CD4-positive, alpha-beta T cell treated with Interleukin-10 for 1 hour (primary cell): ENCODE measurements around the gene PHKB.
A peak's percentile ranks its signal among the peaks of the same experiment; 100 is the strongest.
"Not testable (repeated sequence)": the region's sequence is repeated elsewhere in the genome, so short reads cannot be mapped to it uniquely, and the experiment has no call there.

ENCODE experiments used
- DNase-seq: peaks from one replicate; pipeline ENCODE4 v3.0.0-alpha.2; 2020

PHKB gene

GRCh38 chr16:47511882-47512281 lies 50.8 kb downstream of the PHKB start:
- no peak for DNase-seq

- DNase-seq: no peak
Observed at GRCh38 chr16:47519037-47519436, 57.9 kb downstream of the PHKB start.

- DNase-seq: no peak
Observed at GRCh38 chr16:47519546-47519945, 58.4 kb downstream of the PHKB start.

- DNase-seq: no peak
Observed at GRCh38 chr16:47519996-47520679, 59.0 kb downstream of the PHKB start.

GRCh38 chr16:47523342-47524006 lies 62.3 kb downstream of the PHKB start:
- no peak for DNase-seq

GRCh38 chr16:47524007-47524405 lies 62.9 kb downstream of the PHKB start:
- DNase-seq: no peak

GRCh38 chr16:47528431-47528830 lies 67.3 kb downstream of the PHKB start:
- no peak for DNase-seq

- no peak for DNase-seq
Observed at GRCh38 chr16:47533744-47534292, 72.7 kb downstream of the PHKB start.

GRCh38 chr16:47538472-47538871 lies 77.3 kb downstream of the PHKB start:
- no peak for DNase-seq

- not testable (repeated sequence) for DNase-seq
Observed at GRCh38 chr16:47539707-47540670, 78.9 kb downstream of the PHKB start.

GRCh38 chr16:47541135-47541534 lies 80.0 kb downstream of the PHKB start:
- DNase-seq: not testable (repeated sequence)

GRCh38 chr16:47544255-47544654 lies 83.1 kb downstream of the PHKB start:
- not testable (repeated sequence) for DNase-seq

- DNase-seq: not testable (repeated sequence)
Observed at GRCh38 chr16:47551185-47551584, 90.1 kb downstream of the PHKB start.

- DNase-seq: not testable (repeated sequence)
Observed at GRCh38 chr16:47551767-47552166, 90.6 kb downstream of the PHKB start.

GRCh38 chr16:47553853-47554564 lies 92.9 kb downstream of the PHKB start:
- DNase-seq: no peak

GRCh38 chr16:47554587-47554986 lies 93.5 kb downstream of the PHKB start:
- DNase-seq: not testable (repeated sequence)

- no peak for DNase-seq
Observed at GRCh38 chr16:47561286-47561685, 100.2 kb downstream of the PHKB start.

GRCh38 chr16:47562366-47562765 lies 101.2 kb downstream of the PHKB start:
- DNase-seq: no peak

- DNase-seq: peak; percentile 47
Observed at GRCh38 chr16:47565454-47565853, 104.3 kb downstream of the PHKB start.

GRCh38 chr16:47567321-47567720 lies 106.2 kb downstream of the PHKB start:
- DNase-seq: no peak

GRCh38 chr16:47568351-47568750 lies 107.2 kb downstream of the PHKB start:
- peak; percentile 38 for DNase-seq

- no peak for DNase-seq
Observed at GRCh38 chr16:47571049-47571448, 109.9 kb downstream of the PHKB start.
